Panc1 (cell line): ENCODE data around the gene TSR3.

Experiments used
- CTCF ChIP-seq: fragments of 450-650 bp; IDR thresholded peaks from 2 replicates; pipeline ENCODE4 v1.5.1; 2017; ENCODE audit warnings: mild to moderate bottlenecking
- SIN3A ChIP-seq: IDR thresholded peaks from 2 replicates; pipeline ENCODE4 v1.6.1; 2012; ENCODE audit warnings: low read depth, mild to moderate bottlenecking, low read length, moderate library complexity, borderline replicate concordance; ENCODE audit not compliant: insufficient read depth

- TF ChIP-seq CTCF (no peak), SIN3A (no peak)
These were observed 2.8 kb downstream of the TSR3 start for GRCh38 chr16:1348926-1349325.
